K562 (cell line): ENCODE measurements around the gene F11R. TPM values are rescaled to one million over a fixed set of nuclear protein-coding genes. Genes with fewer than 3 reads are reported as not detected.

Experiments used
- CBFA2T2 ChIP-seq: fragments of 450-650 bp; conservative IDR thresholded peaks from 2 replicates; pipeline ENCODE4 v1.6.1; 2017; ENCODE audit warnings: mild to moderate bottlenecking
- CHD2 ChIP-seq: IDR thresholded peaks from 2 replicates; pipeline ENCODE4 v1.6.1; 2011; ENCODE audit warnings: low read depth, low read length
- CSDE1 ChIP-seq, 2 experiments: fragments of 450-650 bp; IDR thresholded peaks; 2 replicates each; pipeline ENCODE4 v1.6.1; 2016; ENCODE audit warnings: mild to moderate bottlenecking in 1 of 2
- ETS1 ChIP-seq: conservative IDR thresholded peaks from 2 replicates; pipeline ENCODE4 v1.6.1; 2011; ENCODE audit warnings: low read depth, mild to moderate bottlenecking, low read length; ENCODE audit not compliant: control insufficient read depth
- HDAC2 ChIP-seq: fragments of 450-650 bp; IDR thresholded peaks from 2 replicates; pipeline ENCODE4 v1.6.1; 2016; ENCODE audit warnings: mild to moderate bottlenecking
- HLTF ChIP-seq: fragments of 450-650 bp; IDR thresholded peaks from 2 replicates; pipeline ENCODE4 v1.6.1; 2016
- HMG20A ChIP-seq: fragments of 450-650 bp; formaldehyde crosslinking; conservative IDR thresholded peaks from 2 replicates; pipeline ENCODE4 v1.4.0; 2020; ENCODE audit warnings: mild to moderate bottlenecking, mixed read lengths
- JUN ChIP-seq, 2 experiments: sonication (generic) in 1 of 2; formaldehyde crosslinking in 1 of 2; IDR thresholded peaks; 2 replicates each; pipeline versions ENCODE4 v1.6.1 to v1.8.0; 2012 to 2022; ENCODE audit warnings: borderline replicate concordance in 2 of 2, mild to moderate bottlenecking in 2 of 2, improper control_type of control experiment in 1 of 2, low read depth in 1 of 2, low read length in 1 of 2, missing genetic modification reagents in 1 of 2
- KDM2B ChIP-seq: fragments of 250-450 bp; sonication (Bioruptor Pico); IDR thresholded peaks from 2 replicates; pipeline ENCODE4 v1.8.0; 2021; ENCODE audit warnings: mild to moderate bottlenecking, moderate library complexity
- KHSRP ChIP-seq: fragments of 450-650 bp; IDR thresholded peaks from 2 replicates; pipeline ENCODE4 v1.6.1; 2017
- POLR2AphosphoS5 ChIP-seq: IDR thresholded peaks from 2 replicates; pipeline ENCODE4 v1.6.1; 2011; ENCODE audit warnings: mild to moderate bottlenecking, low read depth, low read length, moderate library complexity; ENCODE audit not compliant: control insufficient read depth, insufficient read depth
- POLR2G ChIP-seq: fragments of 200-400 bp; formaldehyde crosslinking; IDR thresholded peaks from 2 replicates; pipeline ENCODE4 v1.6.1; 2017; ENCODE audit warnings: low read depth, mild to moderate bottlenecking, antibody characterized with exemption, low read length, moderate library complexity
- RBBP5 ChIP-seq: fragments of 200-600 bp; sonication (generic); IDR thresholded peaks from 2 replicates; pipeline ENCODE4 v1.6.1; 2012; ENCODE audit warnings: borderline replicate concordance, mild to moderate bottlenecking, low read length, control low read depth, inconsistent platforms; ENCODE audit not compliant: insufficient read depth, poor library complexity, severe bottlenecking
- RFX1 ChIP-seq: fragments of 450-650 bp; IDR thresholded peaks from 2 replicates; pipeline ENCODE4 v1.6.1; 2016; ENCODE audit warnings: mild to moderate bottlenecking, moderate library complexity
- RUNX1 ChIP-seq: sonication (generic); IDR thresholded peaks from 2 replicates; pipeline ENCODE4 v1.6.1; 2016; ENCODE audit warnings: antibody characterized with exemption, low read depth
- SAFB2 ChIP-seq: fragments of 200-400 bp; formaldehyde crosslinking; IDR thresholded peaks from 2 replicates; pipeline ENCODE4 v1.6.1; 2018; ENCODE audit warnings: borderline replicate concordance, low read length, low read depth, moderate library complexity; ENCODE audit not compliant: severe bottlenecking
- SAP30 ChIP-seq: fragments of 200-600 bp; sonication (generic); IDR thresholded peaks from 2 replicates; pipeline ENCODE4 v1.6.1; 2012; ENCODE audit warnings: borderline replicate concordance, low read depth, mild to moderate bottlenecking, moderate library complexity, low read length, control low read depth, inconsistent platforms; ENCODE audit not compliant: insufficient read depth, poor library complexity, severe bottlenecking
- THRA ChIP-seq: fragments of 450-650 bp; IDR thresholded peaks from 2 replicates; pipeline ENCODE4 v1.6.1; 2017; ENCODE audit warnings: mild to moderate bottlenecking, moderate library complexity
- ZNF184 ChIP-seq: sonication (generic); formaldehyde crosslinking; IDR thresholded peaks from 2 replicates; pipeline ENCODE4 v1.5.0; 2020; ENCODE audit warnings: missing genetic modification reagents
- ZNF561 ChIP-seq: fragments of 450-650 bp; formaldehyde crosslinking; conservative IDR thresholded peaks from 2 replicates; pipeline ENCODE4 v1.4.0; 2020; ENCODE audit warnings: mild to moderate bottlenecking, moderate library complexity
- ZNF584 ChIP-seq: fragments of 200-800 bp; sonication (Bioruptor generic); IDR thresholded peaks from 2 replicates; pipeline ENCODE4 v1.6.1; 2016; ENCODE audit warnings: low read depth, mild to moderate bottlenecking, missing genetic modification characterization, missing compliant biosample characterization
- ZNF644 ChIP-seq: fragments of 200-800 bp; sonication (Bioruptor generic); IDR thresholded peaks from 2 replicates; pipeline ENCODE4 v1.6.1; 2016; ENCODE audit warnings: low read depth, missing genetic modification characterization, missing compliant biosample characterization
- ZNF79 ChIP-seq: fragments of 250-450 bp; sonication (Bioruptor Pico); IDR thresholded peaks from 2 replicates; pipeline ENCODE4 v1.4.0; 2020; ENCODE audit warnings: low read depth, mild to moderate bottlenecking, moderate library complexity
- polyA plus RNA-seq, 8 experiments: library from polyadenylated mRNA; depleted of rRNA in 4 of 8; stranded (reverse) in 5 of 8; unstranded in 3 of 8; fragments of >200 nt; fragmentation: Nextera tagmentation in 2 of 8; fragmentation: Illumina TruSeq in 1 of 8; extraction: Ambion mirVana in 2 of 8; extraction: Trizol in 1 of 8; gene quantifications; 2 replicates each; pipeline versions ENCODE4 v1.2.1 to v1.2.3, GENCODE V29; 2011 to 2014; ENCODE audit warnings: inconsistent platforms in 1 of 8, missing spikeins in 1 of 8
- total RNA-seq, 7 experiments: library from RNA; depleted of rRNA in 6 of 7; stranded (reverse); fragments of >200 nt in 6 of 7; fragmentation: Illumina TruSeq in 2 of 7; extraction: Trizol in 2 of 7; gene quantifications; 2 replicates each; pipeline versions ENCODE4 v1.2.1 to v1.2.3, GENCODE V29; 2011 to 2021; ENCODE audit warnings: low replicate concordance in 1 of 7
- TF ChIP-seq, protein P1 (sequence below): sonication (generic); IDR thresholded peaks from 2 replicates; pipeline ENCODE4 v1.6.1; 2016
- TF ChIP-seq, protein P2 (sequence below): sonication (generic); formaldehyde crosslinking; IDR thresholded peaks from 2 replicates; pipeline ENCODE4 v1.9.0; 2022; ENCODE audit warnings: mild to moderate bottlenecking, missing genetic modification reagents

Gene F11R
- total and polyA plus RNA-seq, 9 of the 15 experiments (the other 6 are each of a cell fraction or from before 2014, with no cell fraction given), result 27.4 to 187 (median 52.5) TPM

- no peak for TF ChIP-seq THRA
- no peak for TF ChIP-seq HMG20A (CRISPR knock-in tag)
- TF ChIP-seq POLR2G, result peak; percentile 9; the same call in 1 of the 2 replicates
- 0 out of 2 replicates have a peak, but pooled peaks have one; percentile 49 for TF ChIP-seq ZNF644
- TF ChIP-seq HLTF, result peak; percentile 78; the same call in 1 of the 2 replicates
- TF ChIP-seq, protein P1, sequence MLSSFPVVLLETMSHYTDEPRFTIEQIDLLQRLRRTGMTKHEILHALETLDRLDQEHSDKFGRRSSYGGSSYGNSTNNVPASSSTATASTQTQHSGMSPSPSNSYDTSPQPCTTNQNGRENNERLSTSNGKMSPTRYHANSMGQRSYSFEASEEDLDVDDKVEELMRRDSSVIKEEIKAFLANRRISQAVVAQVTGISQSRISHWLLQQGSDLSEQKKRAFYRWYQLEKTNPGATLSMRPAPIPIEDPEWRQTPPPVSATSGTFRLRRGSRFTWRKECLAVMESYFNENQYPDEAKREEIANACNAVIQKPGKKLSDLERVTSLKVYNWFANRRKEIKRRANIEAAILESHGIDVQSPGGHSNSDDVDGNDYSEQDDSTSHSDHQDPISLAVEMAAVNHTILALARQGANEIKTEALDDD, result no peak; the same call in 1 of the 2 replicates
- TF ChIP-seq SAP30, result no peak
- TF ChIP-seq POLR2AphosphoS5, result peak; percentile 56
- TF ChIP-seq CBFA2T2, result no peak
- no peak for TF ChIP-seq ETS1
- no peak for TF ChIP-seq KDM2B (CRISPR knock-in tag)
- no peak for TF ChIP-seq RUNX1
- TF ChIP-seq ZNF79, result no peak
- TF ChIP-seq CSDE1 (IDR thresholded peaks at IDR 0.05), result no peak
- TF ChIP-seq JUN (IDR thresholded peaks at IDR 0.05; ENCODE audit: borderline replicate concordance, low read depth, low read length), result no peak
- no peak for TF ChIP-seq JUN (CRISPR knock-in tag; IDR thresholded peaks at IDR 0.05; ENCODE audit: borderline replicate concordance)
- TF ChIP-seq CHD2, result peak; percentile 68
- no peak for TF ChIP-seq RBBP5
- no peak for TF ChIP-seq ZNF584 (CRISPR knock-in tag)
- TF ChIP-seq KHSRP, result no peak
- TF ChIP-seq SAFB2, result no peak
- no peak for TF ChIP-seq ZNF561 (CRISPR knock-in tag)
- no peak for TF ChIP-seq ZNF184 (CRISPR knock-in tag)
- TF ChIP-seq HDAC2, result peak; percentile 50; the same call in 1 of the 2 replicates
- TF ChIP-seq, protein P2, sequence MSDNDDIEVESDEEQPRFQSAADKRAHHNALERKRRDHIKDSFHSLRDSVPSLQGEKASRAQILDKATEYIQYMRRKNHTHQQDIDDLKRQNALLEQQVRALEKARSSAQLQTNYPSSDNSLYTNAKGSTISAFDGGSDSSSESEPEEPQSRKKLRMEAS (CRISPR knock-in tag), result no peak
- no peak for TF ChIP-seq RFX1
Observed at GRCh38 chr1:161021165-161021969, 415 bp upstream of the F11R start (continued).
